Hepatocyte (in vitro differentiated cells): ENCODE measurements around the gene PDXDC1.

Experiments
- CTCF ChIP-seq: fragments of 200-600 bp; sonication (generic); IDR thresholded peaks from 2 replicates; pipeline ENCODE4 v1.5.1; 2016; ENCODE audit warnings: antibody characterized with exemption, mild to moderate bottlenecking; ENCODE audit not compliant: poor library complexity
- EZH2 ChIP-seq: fragments of 200-600 bp; sonication (generic); IDR thresholded peaks from 2 replicates; pipeline ENCODE4 v1.6.1; 2016; ENCODE audit warnings: antibody characterized with exemption, mild to moderate bottlenecking, borderline replicate concordance
- EZH2phosphoT487 ChIP-seq: fragments of 200-600 bp; sonication (generic); IDR thresholded peaks from one replicate; pipeline ENCODE4 v1.6.1; 2018; ENCODE audit warnings: antibody characterized with exemption, mild to moderate bottlenecking, low read depth, moderate library complexity; ENCODE audit not compliant: unreplicated experiment, severe bottlenecking

GRCh38 chr16:14965328-14965727 lies 9.5 kb upstream of the PDXDC1 start:
- TF ChIP-seq CTCF (no peak), EZH2 (no peak), EZH2phosphoT487 (no peak)
